GM19455 (cell line): ENCODE measurements around the gene PHYHIPL.

Source experiments
- ATAC-seq: cut with Tn5 transposase; IDR thresholded peaks from one replicate; pipeline ENCODE4 v1.9.1; 2021; ENCODE audit not compliant: unreplicated experiment

PHYHIPL gene

GRCh38 chr10:59289853-59290252 is 113.4 kb downstream of the PHYHIPL start:
- ATAC-seq, result no peak

- ATAC-seq, result no peak
Measured at GRCh38 chr10:59290448-59290847, 114.0 kb downstream of the PHYHIPL start.
